ENCODE results near the gene TRAPPC6A.

TRAPPC6A gene

GRCh38 chr19:45213031-45213430 lies 35.0 kb upstream of the TRAPPC6A start:
- Histone ChIP-seq H3K4me1 (ENCODE audit: control insufficient read depth, insufficient read depth, low read length, poor library complexity, severe bottlenecking) (no peaks in the 10 kb centered on the region), H3K27ac (ENCODE audit: low read depth, low read length, severe bottlenecking) (no peak overlapping the region), H3K36me3 (ENCODE audit: control insufficient read depth, insufficient read depth, low read length) (peaks cover 36% of the 10 kb centered on the region), H3K9me3 (ENCODE audit: control insufficient read depth, low read length) (no peaks in the 10 kb centered on the region), H3K4me3 (ENCODE audit: extremely low read depth, insufficient read depth, low read length, poor library complexity, severe bottlenecking) (no peak overlapping the region)
- 88 to 89% methylated on average over 9 to 21 of the region's 23 CpGs for WGBS, 2 experiments (ENCODE audit: insufficient coverage in 2 of 2)

- Histone ChIP-seq H3K4me3 (ENCODE audit: extremely low read depth, insufficient read depth, low read length, poor library complexity, severe bottlenecking) (no peak overlapping the region), H3K27ac (ENCODE audit: low read depth, low read length, severe bottlenecking) (peak overlapping the region; percentile 24), H3K36me3 (ENCODE audit: control insufficient read depth, insufficient read depth, low read length) (peaks cover 30% of the 10 kb centered on the region), H3K4me1 (ENCODE audit: control insufficient read depth, insufficient read depth, low read length, poor library complexity, severe bottlenecking) (no peaks in the 10 kb centered on the region), H3K9me3 (ENCODE audit: control insufficient read depth, low read length) (no peaks in the 10 kb centered on the region)
- WGBS, 2 experiments (ENCODE audit: insufficient coverage in 2 of 2), result 69 to 83% methylated on average over 8 to 10 of the region's 17 CpGs
Observed at GRCh38 chr19:45211751-45212381, 33.8 kb upstream of the TRAPPC6A start.

GRCh38 chr19:45206328-45206727 lies 28.3 kb upstream of the TRAPPC6A start:
- Histone ChIP-seq H3K27ac (ENCODE audit: low read depth, low read length, severe bottlenecking) (no peak overlapping the region), H3K36me3 (ENCODE audit: control insufficient read depth, insufficient read depth, low read length) (no peaks in the 10 kb centered on the region), H3K9me3 (ENCODE audit: control insufficient read depth, low read length) (no peaks in the 10 kb centered on the region), H3K4me3 (ENCODE audit: extremely low read depth, insufficient read depth, low read length, poor library complexity, severe bottlenecking) (no peak overlapping the region), H3K4me1 (ENCODE audit: control insufficient read depth, insufficient read depth, low read length, poor library complexity, severe bottlenecking) (no peaks in the 10 kb centered on the region)
- 86% methylated on average over 1 of the region's 3 CpGs; no CpG with 5 or more reads in 1 of the 2 experiments for WGBS, 2 experiments (ENCODE audit: insufficient coverage in 2 of 2)

- 85 to 89% methylated on average over 5 to 7 of the region's 12 CpGs for WGBS, 2 experiments (ENCODE audit: insufficient coverage in 2 of 2)
- H3K9me3 ChIP-seq (ENCODE audit: control insufficient read depth, low read length), result no peaks in the 10 kb centered on the region
- H3K36me3 ChIP-seq (ENCODE audit: control insufficient read depth, insufficient read depth, low read length), result no peaks in the 10 kb centered on the region
- H3K4me1 ChIP-seq (ENCODE audit: control insufficient read depth, insufficient read depth, low read length, poor library complexity, severe bottlenecking), result no peaks in the 10 kb centered on the region
- no peak overlapping the region for H3K4me3 ChIP-seq (ENCODE audit: extremely low read depth, insufficient read depth, low read length, poor library complexity, severe bottlenecking)
- H3K27ac ChIP-seq (ENCODE audit: low read depth, low read length, severe bottlenecking), result no peak overlapping the region
Observed at GRCh38 chr19:45205810-45206209, 27.8 kb upstream of the TRAPPC6A start.

GRCh38 chr19:45202637-45203036 lies 24.6 kb upstream of the TRAPPC6A start:
- Histone ChIP-seq H3K4me3 (ENCODE audit: extremely low read depth, insufficient read depth, low read length, poor library complexity, severe bottlenecking) (no peak overlapping the region), H3K27ac (ENCODE audit: low read depth, low read length, severe bottlenecking) (no peak overlapping the region), H3K9me3 (ENCODE audit: control insufficient read depth, low read length) (no peaks in the 10 kb centered on the region), H3K4me1 (ENCODE audit: control insufficient read depth, insufficient read depth, low read length, poor library complexity, severe bottlenecking) (no peaks in the 10 kb centered on the region), H3K36me3 (ENCODE audit: control insufficient read depth, insufficient read depth, low read length) (no peaks in the 10 kb centered on the region)
- WGBS, 2 experiments (ENCODE audit: insufficient coverage in 2 of 2), result 87 to 94% methylated on average over 4 to 6 of the region's 6 CpGs

GRCh38 chr19:45200568-45200967 lies 22.5 kb upstream of the TRAPPC6A start:
- WGBS, 2 experiments (ENCODE audit: insufficient coverage in 2 of 2), result 57 to 62% methylated on average over 3 to 4 of the region's 4 CpGs
- H3K4me1 ChIP-seq (ENCODE audit: control insufficient read depth, insufficient read depth, low read length, poor library complexity, severe bottlenecking), result no peaks in the 10 kb centered on the region
- no peaks in the 10 kb centered on the region for H3K36me3 ChIP-seq (ENCODE audit: control insufficient read depth, insufficient read depth, low read length)
- H3K4me3 ChIP-seq (ENCODE audit: extremely low read depth, insufficient read depth, low read length, poor library complexity, severe bottlenecking), result no peak overlapping the region
- no peak overlapping the region for H3K27ac ChIP-seq (ENCODE audit: low read depth, low read length, severe bottlenecking)
- H3K9me3 ChIP-seq (ENCODE audit: control insufficient read depth, low read length), result no peaks in the 10 kb centered on the region

- peaks cover 5% of the 10 kb centered on the region for H3K4me1 ChIP-seq (ENCODE audit: control insufficient read depth, insufficient read depth, low read length, poor library complexity, severe bottlenecking)
- no peak overlapping the region for H3K27ac ChIP-seq (ENCODE audit: low read depth, low read length, severe bottlenecking)
- 60 to 71% methylated on average over 5 to 6 of the region's 6 CpGs for WGBS, 2 experiments (ENCODE audit: insufficient coverage in 2 of 2)
- no peaks in the 10 kb centered on the region for H3K36me3 ChIP-seq (ENCODE audit: control insufficient read depth, insufficient read depth, low read length)
- no peaks in the 10 kb centered on the region for H3K9me3 ChIP-seq (ENCODE audit: control insufficient read depth, low read length)
- no peak overlapping the region for H3K4me3 ChIP-seq (ENCODE audit: extremely low read depth, insufficient read depth, low read length, poor library complexity, severe bottlenecking)
Observed at GRCh38 chr19:45195764-45196163, 17.7 kb upstream of the TRAPPC6A start.

- H3K4me3 ChIP-seq (ENCODE audit: extremely low read depth, insufficient read depth, low read length, poor library complexity, severe bottlenecking), result no peak overlapping the region
- H3K4me1 ChIP-seq (ENCODE audit: control insufficient read depth, insufficient read depth, low read length, poor library complexity, severe bottlenecking), result peaks cover 5% of the 10 kb centered on the region
- no peaks in the 10 kb centered on the region for H3K36me3 ChIP-seq (ENCODE audit: control insufficient read depth, insufficient read depth, low read length)
- no peak overlapping the region for H3K27ac ChIP-seq (ENCODE audit: low read depth, low read length, severe bottlenecking)
- 80 to 90% methylated on average over 2 to 4 of the region's 4 CpGs for WGBS, 2 experiments (ENCODE audit: insufficient coverage in 2 of 2)
- no peaks in the 10 kb centered on the region for H3K9me3 ChIP-seq (ENCODE audit: control insufficient read depth, low read length)
Observed at GRCh38 chr19:45191375-45191774, 13.3 kb upstream of the TRAPPC6A start.

GRCh38 chr19:45189971-45190370 lies 11.9 kb upstream of the TRAPPC6A start:
- Histone ChIP-seq H3K4me1 (ENCODE audit: control insufficient read depth, insufficient read depth, low read length, poor library complexity, severe bottlenecking) (peaks cover 5% of the 10 kb centered on the region), H3K27ac (ENCODE audit: low read depth, low read length, severe bottlenecking) (no peak overlapping the region), H3K36me3 (ENCODE audit: control insufficient read depth, insufficient read depth, low read length) (no peaks in the 10 kb centered on the region), H3K4me3 (ENCODE audit: extremely low read depth, insufficient read depth, low read length, poor library complexity, severe bottlenecking) (no peak overlapping the region), H3K9me3 (ENCODE audit: control insufficient read depth, low read length) (no peaks in the 10 kb centered on the region)
- 80% methylated on average over 1 of the region's 1 CpG; no CpG with 5 or more reads in 1 of the 2 experiments for WGBS, 2 experiments (ENCODE audit: insufficient coverage in 2 of 2)

GRCh38 chr19:45187421-45188100 lies 9.5 kb upstream of the TRAPPC6A start:
- Histone ChIP-seq H3K4me3 (ENCODE audit: extremely low read depth, insufficient read depth, low read length, poor library complexity, severe bottlenecking) (no peak overlapping the region), H3K36me3 (ENCODE audit: control insufficient read depth, insufficient read depth, low read length) (no peaks in the 10 kb centered on the region), H3K9me3 (ENCODE audit: control insufficient read depth, low read length) (no peaks in the 10 kb centered on the region), H3K4me1 (ENCODE audit: control insufficient read depth, insufficient read depth, low read length, poor library complexity, severe bottlenecking) (peaks cover 5% of the 10 kb centered on the region), H3K27ac (ENCODE audit: low read depth, low read length, severe bottlenecking) (no peak overlapping the region)
- 44 to 47% methylated on average over 8 to 9 of the region's 12 CpGs for WGBS, 2 experiments (ENCODE audit: insufficient coverage in 2 of 2)
